T-cell (primary cell): Measurements from ENCODE around the gene SURF1. TPM values are rescaled to one million over a fixed set of nuclear protein-coding genes. Genes with fewer than 3 reads are reported as not detected.

ENCODE experiments used
- ATAC-seq, 4 experiments: fragments of 200-7000 bp in 3 of 4; fragments of 150-1000 bp in 1 of 4; cut with Tn5 transposase; replicated peaks in 1 of 4; 1 replicate in 3 of 4; 2 replicates in 1 of 4; pipeline ENCODE4 v1.10.0; 2021; ENCODE audit warnings: moderate library complexity in 3 of 4, mild to moderate bottlenecking in 2 of 4, moderate number of reproducible peaks in 1 of 4
- CTCF ChIA-PET, 2 donors: fragments of 300-600 bp; sonication (Branson Sonifier 250); formaldehyde crosslinking; loops; one replicate each; lab custom pipeline; 2022; ENCODE audit warnings: antibody characterized with exemption in 2 of 2; lab: Charles Lee
- POLR2A ChIA-PET, 2 donors: fragments of 300-600 bp; sonication (Branson Sonifier 250); formaldehyde crosslinking; loops; one replicate each; lab custom pipeline; 2022; ENCODE audit warnings: antibody characterized with exemption in 2 of 2; lab: Charles Lee
- DNase-seq, 35 experiments: peaks; one replicate each; pipeline versions ENCODE4 v3.0.0 to v3.0.0-alpha.2; 2013 to 2023
- H3K27ac ChIP-seq: one replicate; pipeline ENCODE4 v1.5.1; 2013; ENCODE audit warnings: low read length
- H3K27me3 ChIP-seq, 2 experiments: replicated peaks in 1 of 2; 1 replicate in 1 of 2; 2 replicates in 1 of 2; pipeline versions ENCODE4 v1.6.1 to v1.7.0; 2013; ENCODE audit warnings: low read length in 1 of 2, mixed read lengths in 1 of 2; ENCODE audit not compliant: control insufficient read depth in 2 of 2, insufficient read depth in 2 of 2; ENCODE audit errors: extremely low read depth in 1 of 2
- H3K36me3 ChIP-seq, 2 donors: 1 replicate in 1 of 2; 2 replicates in 1 of 2; pipeline versions ENCODE4 v1.6.1 to v1.7.0; 2013; ENCODE audit warnings: low read length in 1 of 2; ENCODE audit not compliant: control insufficient read depth in 2 of 2, insufficient read depth in 1 of 2; ENCODE audit errors: extremely low read depth in 1 of 2
- H3K4me1 ChIP-seq, 2 experiments: 1 replicate in 1 of 2; 2 replicates in 1 of 2; pipeline versions ENCODE4 v1.6.1 to v1.7.0; 2013; ENCODE audit warnings: low read length in 2 of 2, mixed read lengths in 1 of 2; ENCODE audit not compliant: insufficient read depth in 2 of 2, control insufficient read depth in 1 of 2; ENCODE audit errors: extremely low read depth in 1 of 2
- H3K4me3 ChIP-seq, 2 donors: 1 replicate in 1 of 2; 2 replicates in 1 of 2; pipeline versions ENCODE4 v1.5.1 to v1.7.0; 2013; ENCODE audit warnings: mild to moderate bottlenecking in 2 of 2, low read length in 1 of 2, moderate library complexity in 1 of 2; ENCODE audit not compliant: control insufficient read depth in 1 of 2; ENCODE audit errors: extremely low read depth in 1 of 2
- H3K9me3 ChIP-seq: 2 replicates; pipeline ENCODE4 v1.7.0; 2013
- H3K27ac Mint-ChIP-seq, 2 donors: one replicate each; pipeline ENCODE4 v1.8.0; 2020 to 2021; ENCODE audit warnings: mild to moderate bottlenecking in 2 of 2, mixed read lengths in 2 of 2
- H3K27me3 Mint-ChIP-seq, 2 donors: one replicate each; pipeline ENCODE4 v1.8.0; 2021 to 2022; ENCODE audit warnings: mixed read lengths in 2 of 2
- H3K36me3 Mint-ChIP-seq: one replicate; pipeline ENCODE4 v1.8.0; 2021; ENCODE audit warnings: mixed read lengths
- H3K4me1 Mint-ChIP-seq, 3 donors: one replicate each; pipeline ENCODE4 v1.8.0; 2020 to 2022; ENCODE audit warnings: mixed read lengths in 3 of 3, mild to moderate bottlenecking in 1 of 3
- H3K4me3 Mint-ChIP-seq, 3 donors: one replicate each; pipeline ENCODE4 v1.8.0; 2020 to 2022; ENCODE audit warnings: mild to moderate bottlenecking in 3 of 3, mixed read lengths in 3 of 3, moderate library complexity in 3 of 3
- H3K9me3 Mint-ChIP-seq, 3 donors: one replicate each; pipeline ENCODE4 v1.8.0; 2020 to 2022; ENCODE audit warnings: mixed read lengths in 3 of 3
- WGBS: methylation state at CpG from one replicate; pipeline ENCODE4 v1.1.5; 2013; ENCODE audit warnings: missing lambda C conversion rate; ENCODE audit not compliant: insufficient coverage; 5-methylcytosine and 5-hydroxymethylcytosine counted together
- total RNA-seq, 35 experiments: library from RNA in 6 of 35; stranded (reverse) in 6 of 35; fragments of 120-200 nt in 1 of 35; gene quantifications; one replicate each; pipeline versions ENCODE4 v1.2.1 to v1.2.4 and lab custom pipeline; 2013 to 2026

SURF1 gene
- total RNA-seq, 5 donors from 2014 or later (not counting 1 experiment from before 2014, with no cell fraction given): 33.0 to 58.7 (median 58.3) TPM

DNA sequence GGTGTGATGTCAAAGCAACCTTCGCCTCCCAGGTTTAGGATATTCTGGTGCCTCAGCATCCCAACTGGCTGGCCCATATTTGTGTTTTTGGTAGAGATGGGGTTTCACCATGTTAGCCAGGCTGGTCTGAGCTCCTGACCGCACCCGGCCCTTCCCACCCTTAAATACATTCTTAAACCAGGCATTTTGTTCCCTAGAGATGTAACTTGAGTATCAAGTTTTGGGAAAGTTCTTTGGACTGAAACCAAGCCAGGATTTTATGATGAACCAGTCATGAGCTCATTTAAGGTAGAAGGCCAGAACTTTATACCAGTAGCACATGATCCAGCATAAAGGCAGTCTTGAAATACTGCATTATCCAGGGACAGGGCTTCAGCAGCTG lies 4.8 kb downstream of the SURF1 start:
- ChIA-PET CTCF (interaction anchor here in 1 of 2 donors (0.8 to 2.8 kb wide), 2 partner anchors 19 to 23 kb away, joined by 4 to 11 read pairs; no protein-coding TSS in a partner anchor), POLR2A (interaction anchor here in 1 of 2 donors (0.7 kb wide), 1 partner anchor 18 kb away, joined by 4 read pairs; no protein-coding TSS in a partner anchor)
- Histone ChIP-seq H3K27me3 (peaks cover 0 to 3% of the 10 kb centered on the region in 2 experiments), H3K27ac (no peak overlapping the region), H3K36me3 (peaks cover 14 to 55% of the 10 kb centered on the region in 2 donors), H3K9me3 (no peaks in the 10 kb centered on the region), H3K4me3 (no peak overlapping the region), H3K4me1 (peaks cover 17 to 42% of the 10 kb centered on the region in 2 experiments)
- H3K9me3 Mint-ChIP-seq: no peaks in the 10 kb centered on the region
- peaks cover 37 to 52% (median 51%) of the 10 kb centered on the region in 3 donors for H3K4me1 Mint-ChIP-seq
- peak overlapping the region in 1 of 2 donors; percentile 6 for H3K27ac Mint-ChIP-seq
- peaks cover 41% of the 10 kb centered on the region for H3K36me3 Mint-ChIP-seq
- no peak overlapping the region for H3K4me3 Mint-ChIP-seq
- H3K27me3 Mint-ChIP-seq: no peaks in the 10 kb centered on the region
- 100% methylated on average over 1 of the region's 3 CpGs for WGBS
- DNase-seq: no peak
- no peak for ATAC-seq

DNA sequence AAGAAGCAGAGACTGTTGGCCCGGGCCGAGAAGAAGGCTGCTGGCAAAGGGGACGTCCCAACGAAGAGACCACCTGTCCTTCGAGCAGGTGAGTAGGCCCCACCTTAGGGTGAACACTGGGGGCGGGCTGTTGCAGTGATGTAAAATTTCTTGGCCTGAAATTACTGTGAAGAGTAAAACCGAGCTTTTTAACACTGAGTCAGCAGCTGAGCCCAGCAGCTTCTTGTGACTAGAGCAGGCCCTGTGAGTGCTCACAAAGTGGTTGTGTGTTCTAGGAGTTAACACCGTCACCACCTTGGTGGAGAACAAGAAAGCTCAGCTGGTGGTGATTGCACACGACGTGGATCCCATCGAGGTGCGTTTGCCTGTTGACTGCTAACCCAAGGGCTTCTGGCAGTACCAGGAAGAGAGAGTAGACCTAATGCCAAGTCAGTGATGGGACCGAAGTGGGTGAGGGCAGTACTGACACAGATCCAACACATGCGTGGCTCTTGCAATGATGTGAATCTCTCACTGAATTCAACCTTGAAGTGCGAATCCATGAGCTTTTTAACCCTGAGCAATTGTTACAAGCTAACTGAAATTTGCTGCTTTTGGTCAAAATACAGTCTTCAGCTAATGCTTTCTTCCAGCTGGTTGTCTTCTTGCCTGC lies 6.2 kb downstream of the SURF1 start:
- H3K4me3 ChIP-seq: no peak overlapping the region
- no peak for DNase-seq
- Mint-ChIP-seq H3K27ac (peak overlapping the region in 1 of 2 donors; percentile 52), H3K36me3 (peaks cover 41% of the 10 kb centered on the region), H3K9me3 (no peaks in the 10 kb centered on the region), H3K4me3 (peak overlapping the region; percentile 49 to 96 (median 49)), H3K27me3 (no peaks in the 10 kb centered on the region), H3K4me1 (peaks cover 45 to 58% (median 55%) of the 10 kb centered on the region in 3 donors)
- no peak for ATAC-seq
- H3K36me3 ChIP-seq: peaks cover 14 to 67% of the 10 kb centered on the region in 2 donors
- ChIA-PET POLR2A (no interaction called here), CTCF (interaction anchor here (1.0 to 2.8 kb wide), 2 partner anchors 20 to 22 kb away, joined by 3 to 11 read pairs; no protein-coding TSS in a partner anchor)
- peak overlapping the region; percentile 95 for H3K27ac ChIP-seq
- H3K4me1 ChIP-seq: peaks cover 13 to 43% of the 10 kb centered on the region in 2 experiments
- H3K27me3 ChIP-seq: peaks cover 0 to 3% of the 10 kb centered on the region in 2 experiments
- 63% methylated on average over 12 of the region's 15 CpGs for WGBS
- H3K9me3 ChIP-seq: no peaks in the 10 kb centered on the region

DNA sequence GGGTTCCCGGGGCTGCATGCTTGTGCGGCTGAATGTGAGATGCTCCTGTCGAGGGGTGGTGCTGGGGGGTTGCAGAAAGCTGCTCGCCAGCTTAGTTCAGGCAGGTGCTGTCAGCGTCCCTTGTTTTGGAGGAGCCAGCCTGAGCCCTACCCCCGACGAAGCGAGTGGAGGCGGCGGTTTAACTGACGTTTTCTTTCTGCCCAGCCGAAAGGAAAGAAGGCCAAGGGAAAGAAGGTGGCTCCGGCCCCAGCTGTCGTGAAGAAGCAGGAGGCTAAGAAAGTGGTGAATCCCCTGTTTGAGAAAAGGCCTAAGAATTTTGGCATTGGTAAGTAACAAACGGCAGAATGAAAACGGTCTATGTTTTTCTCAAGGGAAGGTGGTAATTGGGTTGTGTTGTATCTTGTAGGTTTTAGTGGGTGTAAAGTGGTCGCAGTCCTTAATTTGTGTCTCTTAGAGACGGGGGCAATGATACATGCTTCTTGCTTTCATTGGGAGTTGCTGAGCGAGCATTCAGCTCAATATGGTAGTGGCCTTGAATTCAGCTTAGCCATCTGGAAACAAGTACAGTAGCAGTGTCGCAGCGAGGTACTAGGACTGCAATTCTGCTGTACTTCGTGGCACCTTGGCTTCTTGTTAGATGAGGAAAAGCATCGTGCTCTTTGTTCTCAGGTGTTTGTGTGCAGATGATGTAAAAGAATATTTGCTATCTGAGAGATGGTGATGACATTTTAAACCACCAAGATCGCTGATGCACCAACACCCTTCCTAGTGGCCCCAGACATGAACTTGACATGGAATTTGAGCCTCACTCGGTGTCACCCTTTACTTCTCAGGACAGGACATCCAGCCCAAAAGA lies 7.3 kb downstream of the SURF1 start:
- Histone ChIP-seq H3K9me3 (no peaks in the 10 kb centered on the region), H3K27ac (peak overlapping the region; percentile 95), H3K4me3 (peak overlapping the region; percentile 94 to 100), H3K4me1 (peaks cover 13 to 36% of the 10 kb centered on the region in 2 experiments), H3K36me3 (peaks cover 14 to 71% of the 10 kb centered on the region in 2 donors), H3K27me3 (peaks cover 0 to 3% of the 10 kb centered on the region in 2 experiments)
- 16% methylated on average over 23 of the region's 25 CpGs for WGBS
- H3K4me3 Mint-ChIP-seq: peak overlapping the region; percentile 92 to 97 (median 96)
- H3K4me1 Mint-ChIP-seq: peaks cover 45 to 48% (median 45%) of the 10 kb centered on the region in 3 donors
- H3K27ac Mint-ChIP-seq: peak overlapping the region; percentile 92 to 98
- ChIA-PET POLR2A (interaction anchor here in 1 of 2 donors (1.1 kb wide), 1 partner anchor 22 kb away, joined by 5 read pairs; no protein-coding TSS in a partner anchor), CTCF (interaction anchor here (0.6 to 1.7 kb wide), 8 partner anchors 8 to 205 kb away, joined by 3 to 10 read pairs (median 4); partner anchors contain the start of gene SURF6 (in 1 of the 2))
- ATAC-seq (no peak), DNase-seq (no peak)
- H3K36me3 Mint-ChIP-seq: peaks cover 48% of the 10 kb centered on the region
- no peaks in the 10 kb centered on the region for H3K27me3 Mint-ChIP-seq
- no peaks in the 10 kb centered on the region for H3K9me3 Mint-ChIP-seq

DNA sequence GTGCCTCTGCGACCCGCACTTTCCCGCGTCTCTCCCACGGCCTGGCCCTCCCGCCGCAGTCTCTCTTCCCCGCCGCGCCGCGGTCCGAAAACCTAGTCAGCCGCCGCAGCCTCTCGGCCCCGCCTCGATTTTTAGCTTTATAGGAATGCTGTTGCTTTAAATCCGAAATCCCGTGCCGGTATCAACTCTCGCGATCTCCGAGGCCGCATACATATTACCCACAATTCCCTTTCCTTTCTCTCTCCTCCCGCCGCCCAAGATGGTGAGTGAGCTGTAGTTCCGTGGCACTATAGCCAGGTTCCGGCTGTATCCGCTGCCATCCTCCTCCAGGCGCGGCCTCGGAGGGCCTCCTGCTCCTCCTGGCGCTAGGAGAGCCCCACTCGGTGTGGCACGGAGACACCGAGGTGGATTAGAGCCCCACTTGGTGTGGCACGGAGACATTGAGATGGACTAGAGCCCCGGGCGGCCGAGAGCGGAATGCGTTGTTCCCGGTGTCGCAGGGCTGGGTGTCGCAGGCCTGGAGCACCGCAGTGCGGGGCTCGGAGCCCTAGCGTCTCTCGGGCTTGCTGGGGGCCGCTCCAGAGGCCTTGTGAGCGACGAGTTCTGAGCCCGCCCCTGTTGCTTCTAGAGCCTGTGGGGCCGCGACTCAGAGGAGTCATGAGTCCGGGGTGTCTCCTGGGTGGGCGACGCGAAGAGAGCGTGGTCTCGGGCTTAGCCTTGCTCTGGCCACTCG lies 8.1 kb downstream of the SURF1 start, which contains the start of the genes MED22 and RPL7A:
TSS of gene MED22 (minus strand) at position 147 of the 733 bp plus-strand sequence. CDS start 1,469 bp downstream, outside the sequence.
TSS of gene RPL7A (plus strand) at position 234 of the 733 bp plus-strand sequence. CDS start at position 260, 26 bp downstream.
- H3K27me3 ChIP-seq: peaks cover 0 to 3% of the 10 kb centered on the region in 2 experiments
- Mint-ChIP-seq H3K27ac (peak within 1 kb of the TSS; percentile 92 to 98), H3K4me3 (peak within 1 kb of the TSS; percentile 92 to 97 (median 96)), H3K36me3 (peaks cover 46% of the 10 kb centered on the region), H3K9me3 (no peaks in the 10 kb centered on the region), H3K4me1 (peaks cover 41 to 44% (median 41%) of the 10 kb centered on the region in 3 donors), H3K27me3 (no peaks in the 10 kb centered on the region)
- no peaks in the 10 kb centered on the region for H3K9me3 ChIP-seq
- peaks cover 13 to 36% of the 10 kb centered on the region in 2 experiments for H3K4me1 ChIP-seq
- under 1% methylated on average over 45 of the region's 64 CpGs for WGBS
- DNase-seq: peak; percentile 83 to 96 (median 90)
- peak within 1 kb of the TSS; percentile 94 to 100 for H3K4me3 ChIP-seq
- ChIA-PET POLR2A (interaction anchor here (0.6 to 1.1 kb wide), 2 partner anchors 23 to 111 kb away, joined by 5 to 7 read pairs; no protein-coding TSS in a partner anchor), CTCF (interaction anchor here in 1 of 2 donors (0.6 to 1.7 kb wide), 8 partner anchors 9 to 1109 kb away, joined by 4 to 10 read pairs (median 5); no protein-coding TSS in a partner anchor)
- peak within 1 kb of the TSS; percentile 95 for H3K27ac ChIP-seq
- peaks cover 14 to 71% of the 10 kb centered on the region in 2 donors for H3K36me3 ChIP-seq
- peak; percentile 91 to 93 (median 92) for ATAC-seq

DNA sequence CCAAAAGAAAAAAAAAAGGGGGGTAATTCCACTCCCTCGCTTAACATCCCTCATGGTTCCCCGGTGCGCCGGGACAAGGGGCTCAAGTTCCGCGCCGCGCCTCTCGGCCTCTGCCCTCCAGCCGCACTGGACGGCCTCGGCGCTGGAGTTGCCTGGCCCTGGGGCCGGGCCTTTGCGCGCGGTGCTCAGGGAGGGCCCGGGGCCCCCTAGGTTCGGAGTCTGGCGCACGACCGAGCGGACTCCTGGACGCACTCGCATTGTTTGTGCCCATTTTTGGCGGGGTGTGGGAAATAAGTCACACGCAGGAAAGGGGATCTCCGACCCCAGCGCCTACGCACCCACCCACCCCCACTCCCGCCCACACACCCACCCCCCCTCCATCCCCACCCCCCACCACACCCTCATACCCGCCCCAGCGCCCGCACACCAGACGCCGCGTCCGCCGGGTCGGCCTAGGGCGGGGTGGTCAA lies 8.7 kb downstream of the SURF1 start:
- POLR2A ChIA-PET: interaction anchor here (0.6 to 1.1 kb wide), 2 partner anchors 23 to 112 kb away, joined by 5 to 7 read pairs; no protein-coding TSS in a partner anchor
- no peaks in the 10 kb centered on the region for H3K27me3 Mint-ChIP-seq
- CTCF ChIA-PET: interaction anchor here (0.6 to 1.7 kb wide), 9 partner anchors 9 to 1109 kb away, joined by 3 to 10 read pairs (median 5); no protein-coding TSS in a partner anchor
- H3K27me3 ChIP-seq: peaks cover 0 to 3% of the 10 kb centered on the region in 2 experiments
- DNase-seq (peak in 25 of 35 experiments; percentile 13 to 73 (median 35)), ATAC-seq (peak; percentile 46 to 60 (median 52))
- no peaks in the 10 kb centered on the region for H3K9me3 ChIP-seq
- H3K36me3 ChIP-seq: peaks cover 14 to 74% of the 10 kb centered on the region in 2 donors
- peak overlapping the region; percentile 92 to 97 (median 96) for H3K4me3 Mint-ChIP-seq
- H3K4me1 Mint-ChIP-seq: peaks cover 37 to 44% (median 41%) of the 10 kb centered on the region in 3 donors
- H3K9me3 Mint-ChIP-seq: no peaks in the 10 kb centered on the region
- peaks cover 44% of the 10 kb centered on the region for H3K36me3 Mint-ChIP-seq
- peaks cover 13 to 36% of the 10 kb centered on the region in 2 experiments for H3K4me1 ChIP-seq
- H3K27ac Mint-ChIP-seq: peak overlapping the region in 1 of 2 donors; percentile 98
- 0% methylated on average over 26 of the region's 41 CpGs for WGBS
- peak overlapping the region; percentile 95 for H3K27ac ChIP-seq
- peak overlapping the region; percentile 94 to 100 for H3K4me3 ChIP-seq
